HG03354 (cell line): ENCODE measurements around the gene ATP6AP1.

Experiments
- ATAC-seq: cut with Tn5 transposase; IDR thresholded peaks from one replicate; pipeline ENCODE4 v1.9.1; 2021; ENCODE audit warnings: mild to moderate bottlenecking; ENCODE audit not compliant: unreplicated experiment, poor library complexity, severe bottlenecking

The ATP6AP1 gene

GRCh38 chrX:154426916-154427770 is 1.3 kb upstream of the ATP6AP1 start:
- no peak for ATAC-seq

- no peak for ATAC-seq
These were observed 1.2 kb downstream of the ATP6AP1 start for GRCh38 chrX:154429711-154430110.

- ATAC-seq: no peak
These were observed 2.0 kb downstream of the ATP6AP1 start for GRCh38 chrX:154430479-154430878.

GRCh38 chrX:154430916-154431315 is 2.4 kb downstream of the ATP6AP1 start:
- no peak for ATAC-seq

GRCh38 chrX:154431341-154431740 is 2.9 kb downstream of the ATP6AP1 start:
- no peak for ATAC-seq

- ATAC-seq: no peak
These were observed 3.7 kb downstream of the ATP6AP1 start for GRCh38 chrX:154432210-154432609.

GRCh38 chrX:154433605-154434004 is 5.1 kb downstream of the ATP6AP1 start:
- no peak for ATAC-seq

GRCh38 chrX:154434394-154435168 is 6.1 kb downstream of the ATP6AP1 start:
- ATAC-seq: no peak

GRCh38 chrX:154435171-154435733 is 6.8 kb downstream of the ATP6AP1 start:
- no peak for ATAC-seq

- peak; percentile 46 for ATAC-seq
These were observed 8.0 kb downstream of the ATP6AP1 start for GRCh38 chrX:154436374-154436982.

GRCh38 chrX:154436983-154437752 is 8.7 kb downstream of the ATP6AP1 start, which contains the start of gene GDI1:
GDI1 (plus strand) TSS chrX:154437154; CDS start chrX:154437255, 101 bp downstream.
- peak; percentile 47 for ATAC-seq

GRCh38 chrX:154437971-154438893 is 9.8 kb downstream of the ATP6AP1 start:
- no peak for ATAC-seq

- no peak for ATAC-seq
These were observed 11.4 kb downstream of the ATP6AP1 start for GRCh38 chrX:154439841-154440240.

- no peak for ATAC-seq
These were observed 12.3 kb downstream of the ATP6AP1 start for GRCh38 chrX:154440623-154441357.

GRCh38 chrX:154441564-154441963 is 13.1 kb downstream of the ATP6AP1 start:
- ATAC-seq: no peak

- ATAC-seq: no peak
These were observed 13.7 kb downstream of the ATP6AP1 start for GRCh38 chrX:154441984-154442707.

- ATAC-seq: peak; percentile 5
These were observed 15.0 kb downstream of the ATP6AP1 start for GRCh38 chrX:154443479-154443910.
